ENCODE data around the gene GMPPA. TPM values are rescaled to one million over a fixed set of nuclear protein-coding genes. Genes with fewer than 3 reads are reported as not detected.
A peak's percentile ranks its signal among the peaks of the same experiment; 100 is the strongest.

GMPPA gene
- total and polyA plus RNA-seq, 5 donors, result 21.6 to 27.5 (median 25.1) TPM

GRCh38 chr2:219523031-219523671 lies 24.5 kb downstream of the GMPPA start:
- WGBS, result 31% methylated on average over 24 of the region's 24 CpGs
- intact Hi-C loops (cut with DNase I), result loop anchor here in 3 of 4 donors (5.0 to 10.0 kb wide), 2 partner anchors 46 to 48 kb away; no protein-coding TSS in a partner anchor
- no peaks in the 10 kb centered on the region for H3K9me3 ChIP-seq (ENCODE audit: control insufficient read depth, low read length)
- no peaks in the 10 kb centered on the region for H3K27me3 ChIP-seq (ENCODE audit: control insufficient read depth, insufficient read depth)
- H3K4me3 ChIP-seq (ENCODE audit: low read length), result no peak overlapping the region
- peak in 1 of 3 donors; percentile 28 for DNase-seq
- H3K27ac ChIP-seq (ENCODE audit: low read length), result no peak overlapping the region
- H3K4me1 ChIP-seq (ENCODE audit: control insufficient read depth, insufficient read depth, low read length), result peaks cover 4% of the 10 kb centered on the region
- no peak for ATAC-seq

- intact Hi-C loops (cut with DNase I), result loop anchor here (5.0 to 10.0 kb wide), 4 partner anchors 33 to 123 kb away; no protein-coding TSS in a partner anchor
- 98% methylated on average over 2 of the region's 2 CpGs for WGBS
- H3K27me3 ChIP-seq (ENCODE audit: control insufficient read depth, insufficient read depth), result no peaks in the 10 kb centered on the region
- no peaks in the 10 kb centered on the region for H3K9me3 ChIP-seq (ENCODE audit: control insufficient read depth, low read length)
- H3K4me1 ChIP-seq (ENCODE audit: control insufficient read depth, insufficient read depth, low read length), result peaks cover 4% of the 10 kb centered on the region
- peak in 1 of 3 donors; percentile 24 for DNase-seq
- no peak overlapping the region for H3K4me3 ChIP-seq (ENCODE audit: low read length)
- H3K27ac ChIP-seq (ENCODE audit: low read length), result no peak overlapping the region
- no peak for ATAC-seq
Measured at GRCh38 chr2:219524817-219525216, 26.1 kb downstream of the GMPPA start.

- peak overlapping the region; percentile 52 for H3K27ac ChIP-seq (ENCODE audit: low read length)
- peak in 1 of 3 donors; percentile 59 for DNase-seq
- intact Hi-C loops (cut with DNase I), result loop anchor here in 3 of 4 donors (5.0 to 10.0 kb wide), 4 partner anchors 33 to 123 kb away; no protein-coding TSS in a partner anchor
- no peaks in the 10 kb centered on the region for H3K9me3 ChIP-seq (ENCODE audit: control insufficient read depth, low read length)
- H3K4me3 ChIP-seq (ENCODE audit: low read length), result no peak overlapping the region
- 27% methylated on average over 9 of the region's 9 CpGs for WGBS
- peak in 1 of 2 donors; percentile 14 for ATAC-seq
- no peaks in the 10 kb centered on the region for H3K27me3 ChIP-seq (ENCODE audit: control insufficient read depth, insufficient read depth)
- H3K4me1 ChIP-seq (ENCODE audit: control insufficient read depth, insufficient read depth, low read length), result peaks cover 4% of the 10 kb centered on the region
Measured at GRCh38 chr2:219525533-219526232, 27.0 kb downstream of the GMPPA start.

GRCh38 chr2:219526320-219527075 lies 27.8 kb downstream of the GMPPA start:
- peak in 2 of 3 donors; percentile 11 to 41 for DNase-seq
- Histone ChIP-seq H3K27me3 (ENCODE audit: control insufficient read depth, insufficient read depth) (no peaks in the 10 kb centered on the region), H3K4me3 (ENCODE audit: low read length) (no peak overlapping the region), H3K4me1 (ENCODE audit: control insufficient read depth, insufficient read depth, low read length) (peaks cover 4% of the 10 kb centered on the region), H3K27ac (ENCODE audit: low read length) (peak overlapping the region; percentile 52), H3K9me3 (ENCODE audit: control insufficient read depth, low read length) (no peaks in the 10 kb centered on the region)
- intact Hi-C loops (cut with DNase I), result loop anchor here in 3 of 4 donors (5.0 to 10.0 kb wide), 4 partner anchors 34 to 124 kb away; no protein-coding TSS in a partner anchor
- peak in 1 of 2 donors; percentile 1 for ATAC-seq
- WGBS, result 25% methylated on average over 11 of the region's 11 CpGs

GRCh38 chr2:219527076-219527394 lies 28.3 kb downstream of the GMPPA start:
- intact Hi-C loops (cut with DNase I), result loop anchor here in 3 of 4 donors (5.0 to 10.0 kb wide), 4 partner anchors 35 to 125 kb away; no protein-coding TSS in a partner anchor
- no peaks in the 10 kb centered on the region for H3K9me3 ChIP-seq (ENCODE audit: control insufficient read depth, low read length)
- peak overlapping the region; percentile 52 for H3K27ac ChIP-seq (ENCODE audit: low read length)
- peaks cover 4% of the 10 kb centered on the region for H3K4me1 ChIP-seq (ENCODE audit: control insufficient read depth, insufficient read depth, low read length)
- ATAC-seq (peak; percentile 54 to 66), DNase-seq (peak in 2 of 3 donors; percentile 34 to 74)
- WGBS, result 35% methylated on average over 6 of the region's 6 CpGs
- H3K4me3 ChIP-seq (ENCODE audit: low read length), result no peak overlapping the region
- no peaks in the 10 kb centered on the region for H3K27me3 ChIP-seq (ENCODE audit: control insufficient read depth, insufficient read depth)

- DNase-seq (no peak), ATAC-seq (no peak)
- intact Hi-C loops (cut with DNase I), result loop anchor here in 3 of 4 donors (5.0 to 10.0 kb wide), 4 partner anchors 35 to 125 kb away; no protein-coding TSS in a partner anchor
- Histone ChIP-seq H3K4me3 (ENCODE audit: low read length) (no peak overlapping the region), H3K9me3 (ENCODE audit: control insufficient read depth, low read length) (no peaks in the 10 kb centered on the region), H3K4me1 (ENCODE audit: control insufficient read depth, insufficient read depth, low read length) (peaks cover 4% of the 10 kb centered on the region), H3K27ac (ENCODE audit: low read length) (no peak overlapping the region), H3K27me3 (ENCODE audit: control insufficient read depth, insufficient read depth) (no peaks in the 10 kb centered on the region)
- WGBS, result 52% methylated on average over 5 of the region's 5 CpGs
Measured at GRCh38 chr2:219527472-219527871, 28.8 kb downstream of the GMPPA start.

GRCh38 chr2:219530048-219530963 lies 31.6 kb downstream of the GMPPA start:
- no peaks in the 10 kb centered on the region for H3K27me3 ChIP-seq (ENCODE audit: control insufficient read depth, insufficient read depth)
- no peak overlapping the region for H3K27ac ChIP-seq (ENCODE audit: low read length)
- intact Hi-C loops (cut with DNase I), result loop anchor here in 3 of 4 donors (2.0 kb wide), 2 partner anchors 54 to 128 kb away; no protein-coding TSS in a partner anchor
- WGBS, result 12% methylated on average over 21 of the region's 21 CpGs
- H3K9me3 ChIP-seq (ENCODE audit: control insufficient read depth, low read length), result no peaks in the 10 kb centered on the region
- no peak overlapping the region for H3K4me3 ChIP-seq (ENCODE audit: low read length)
- DNase-seq (peak; percentile 86 to 96 (median 90)), ATAC-seq (peak; percentile 77 to 83)
- H3K4me1 ChIP-seq (ENCODE audit: control insufficient read depth, insufficient read depth, low read length), result peaks cover 2% of the 10 kb centered on the region

GRCh38 chr2:219531639-219532377 lies 33.1 kb downstream of the GMPPA start:
- no peaks in the 10 kb centered on the region for H3K27me3 ChIP-seq (ENCODE audit: control insufficient read depth, insufficient read depth)
- DNase-seq, result peak in 1 of 3 donors; percentile 10

GRCh38 chr2:219532378-219532649 lies 33.6 kb downstream of the GMPPA start:
- DNase-seq (peak in 1 of 3 donors; percentile 9), ATAC-seq (no peak)
- Histone ChIP-seq H3K4me1 (ENCODE audit: control insufficient read depth, insufficient read depth, low read length) (no peaks in the 10 kb centered on the region), H3K9me3 (ENCODE audit: control insufficient read depth, low read length) (no peaks in the 10 kb centered on the region), H3K27me3 (ENCODE audit: control insufficient read depth, insufficient read depth) (no peaks in the 10 kb centered on the region), H3K4me3 (ENCODE audit: low read length) (no peak overlapping the region), H3K27ac (ENCODE audit: low read length) (no peak overlapping the region)
- intact Hi-C loops (cut with DNase I), result no loop called here
- WGBS, result 87% methylated on average over 8 of the region's 8 CpGs

More at GRCh38 chr2:219531639-219532377, 33.1 kb downstream of the GMPPA start:
- intact Hi-C loops (cut with DNase I), result loop anchor here in 3 of 4 donors (2.0 kb wide), 2 partner anchors 55 to 129 kb away; no protein-coding TSS in a partner anchor
- Histone ChIP-seq H3K9me3 (ENCODE audit: control insufficient read depth, low read length) (no peaks in the 10 kb centered on the region), H3K4me1 (ENCODE audit: control insufficient read depth, insufficient read depth, low read length) (no peaks in the 10 kb centered on the region), H3K4me3 (ENCODE audit: low read length) (no peak overlapping the region), H3K27ac (ENCODE audit: low read length) (no peak overlapping the region)
- ATAC-seq, result no peak
- 78% methylated on average over 20 of the region's 20 CpGs for WGBS

Data from right cardiac atrium (tissue), 5 donors.